ENCODE results near the gene COPRS. TPM values are rescaled to one million over a fixed set of nuclear protein-coding genes. Genes with fewer than 3 reads are reported as not detected.
"Not testable (repeated sequence)": the region's sequence is repeated elsewhere in the genome, so short reads cannot be mapped to it uniquely, and the experiment has no call there.

The COPRS gene
- total and polyA plus RNA-seq, 4 donors = 15.4 to 50.6 (median 27.6) TPM

DNA sequence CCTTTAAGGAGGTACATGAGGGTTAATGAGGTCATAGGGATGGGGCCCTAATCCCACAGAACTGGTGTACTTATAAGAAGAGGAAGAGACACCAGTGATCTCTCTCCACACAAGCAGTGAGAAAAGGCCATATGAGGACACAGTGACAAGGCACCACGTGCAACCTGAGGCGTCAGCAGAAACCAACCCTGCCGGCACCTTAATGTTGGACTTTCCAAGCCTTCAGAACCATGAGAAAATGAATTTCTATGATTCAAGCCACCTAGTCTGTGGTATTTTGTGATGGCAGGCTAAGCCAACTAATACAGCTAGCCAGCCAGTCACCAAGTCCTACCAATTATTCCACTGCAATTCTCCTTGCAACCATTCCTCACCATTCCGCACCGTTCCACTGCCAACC, 39.5 kb downstream of the COPRS start:
- 97% methylated on average over 5 of the region's 5 CpGs for WGBS
- Histone ChIP-seq H3K27me3 (ENCODE audit: control insufficient read depth in 4 of 4, insufficient read depth in 4 of 4, low read length in 3 of 4) (no peaks in the 10 kb centered on the region), H3K9me3 (ENCODE audit: control insufficient read depth in 4 of 4, low read length in 3 of 4) (no peaks in the 10 kb centered on the region), H3K4me3 (ENCODE audit: low read depth in 1 of 3, low read length in 3 of 3) (no peak overlapping the region), H3K36me3 (ENCODE audit: control insufficient read depth in 4 of 4, insufficient read depth in 3 of 4, low read depth in 1 of 4, low read length in 3 of 4) (no peaks in the 10 kb centered on the region), H3K27ac (ENCODE audit: low read depth in 1 of 2, low read length in 2 of 2) (no peak overlapping the region), H3K9ac (ENCODE audit: low read depth in 1 of 2, low read length in 2 of 2) (no peak overlapping the region), H3K4me1 (ENCODE audit: control insufficient read depth in 4 of 4, insufficient read depth in 4 of 4, low read length in 3 of 4) (no peaks in the 10 kb centered on the region)
- no peak for DNase-seq (ENCODE audit: low spot score)
- TF ChIP-seq HNF4A (conservative IDR thresholded peaks at IDR 0.05) = no peak
- TF ChIP-seq, protein P1, sequence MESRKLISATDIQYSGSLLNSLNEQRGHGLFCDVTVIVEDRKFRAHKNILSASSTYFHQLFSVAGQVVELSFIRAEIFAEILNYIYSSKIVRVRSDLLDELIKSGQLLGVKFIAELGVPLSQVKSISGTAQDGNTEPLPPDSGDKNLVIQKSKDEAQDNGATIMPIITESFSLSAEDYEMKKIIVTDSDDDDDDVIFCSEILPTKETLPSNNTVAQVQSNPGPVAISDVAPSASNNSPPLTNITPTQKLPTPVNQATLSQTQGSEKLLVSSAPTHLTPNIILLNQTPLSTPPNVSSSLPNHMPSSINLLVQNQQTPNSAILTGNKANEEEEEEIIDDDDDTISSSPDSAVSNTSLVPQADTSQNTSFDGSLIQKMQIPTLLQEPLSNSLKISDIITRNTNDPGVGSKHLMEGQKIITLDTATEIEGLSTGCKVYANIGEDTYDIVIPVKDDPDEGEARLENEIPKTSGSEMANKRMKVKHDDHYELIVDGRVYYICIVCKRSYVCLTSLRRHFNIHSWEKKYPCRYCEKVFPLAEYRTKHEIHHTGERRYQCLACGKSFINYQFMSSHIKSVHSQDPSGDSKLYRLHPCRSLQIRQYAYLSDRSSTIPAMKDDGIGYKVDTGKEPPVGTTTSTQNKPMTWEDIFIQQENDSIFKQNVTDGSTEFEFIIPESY (IDR thresholded peaks at IDR 0.05) = no peak
- TF ChIP-seq TAF1 (conservative IDR thresholded peaks at IDR 0.05) = no peak
- TF ChIP-seq HNF4G (IDR thresholded peaks at IDR 0.05) = no peak
- TF ChIP-seq FOXA2 (IDR thresholded peaks at IDR 0.05) = no peak
- TF ChIP-seq, protein P2, sequence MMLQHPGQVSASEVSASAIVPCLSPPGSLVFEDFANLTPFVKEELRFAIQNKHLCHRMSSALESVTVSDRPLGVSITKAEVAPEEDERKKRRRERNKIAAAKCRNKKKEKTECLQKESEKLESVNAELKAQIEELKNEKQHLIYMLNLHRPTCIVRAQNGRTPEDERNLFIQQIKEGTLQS (IDR thresholded peaks at IDR 0.05) = no peak
- no peak for TF ChIP-seq JUND (IDR thresholded peaks at IDR 0.05)
- TF ChIP-seq RXRA (IDR thresholded peaks at IDR 0.05) = no peak
- no peak for TF ChIP-seq RAD21 (IDR thresholded peaks at IDR 0.05)
- TF ChIP-seq CTCF (IDR thresholded peaks at IDR 0.05; ENCODE audit: low read depth, low read length, missing input control) = no peak
- TF ChIP-seq, protein P3, sequence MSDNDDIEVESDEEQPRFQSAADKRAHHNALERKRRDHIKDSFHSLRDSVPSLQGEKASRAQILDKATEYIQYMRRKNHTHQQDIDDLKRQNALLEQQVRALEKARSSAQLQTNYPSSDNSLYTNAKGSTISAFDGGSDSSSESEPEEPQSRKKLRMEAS (IDR thresholded peaks at IDR 0.05) = no peak
- no peak for TF ChIP-seq EGR1 (IDR thresholded peaks at IDR 0.05; ENCODE audit: low read depth in 2 of 2)
- TF ChIP-seq NR2F2 (IDR thresholded peaks at IDR 0.05) = no peak
- no peak for TF ChIP-seq SP1 (IDR thresholded peaks at IDR 0.05)
- TF ChIP-seq FOXA1 (IDR thresholded peaks at IDR 0.05) = no peak
- TF ChIP-seq YY1 (IDR thresholded peaks at IDR 0.05) = no peak
- TF ChIP-seq GABPA (IDR thresholded peaks at IDR 0.05 in 1 of 2, conservative IDR thresholded peaks at IDR 0.05 in 1 of 2) = no peak
- TF ChIP-seq REST (IDR thresholded peaks at IDR 0.05) = no peak

GRCh38 chr17:31818863-31819262, 40.2 kb downstream of the COPRS start:
- not testable (repeated sequence) for H3K27me3 ChIP-seq (ENCODE audit: control insufficient read depth in 4 of 4, insufficient read depth in 4 of 4, low read length in 3 of 4); H3K27ac ChIP-seq (ENCODE audit: low read depth in 1 of 2, low read length in 2 of 2); H3K9me3 ChIP-seq (ENCODE audit: control insufficient read depth in 4 of 4, low read length in 3 of 4); H3K4me1 ChIP-seq (ENCODE audit: control insufficient read depth in 4 of 4, insufficient read depth in 4 of 4, low read length in 3 of 4); DNase-seq (ENCODE audit: low spot score); H3K36me3 ChIP-seq (ENCODE audit: control insufficient read depth in 4 of 4, insufficient read depth in 3 of 4, low read depth in 1 of 4, low read length in 3 of 4); H3K9ac ChIP-seq (ENCODE audit: low read depth in 1 of 2, low read length in 2 of 2); H3K4me3 ChIP-seq (ENCODE audit: low read depth in 1 of 3, low read length in 3 of 3)
- 95% methylated on average over 7 of the region's 7 CpGs for WGBS

Measured in liver (tissue), 9 donors.